Stimulated activated naive CD4-positive, alpha-beta T cell treated with Interleukin-2 at 50 U/mL for 16 hours (primary cell): ENCODE measurements around the gene TMC8.
"Not testable (repeated sequence)": the region's sequence is repeated elsewhere in the genome, so short reads cannot be mapped to it uniquely, and the experiment has no call there.

Experiments
- DNase-seq: peaks from one replicate; lab custom pipeline; 2025; lab: John Stamatoyannopoulos, UW

Gene TMC8

GRCh38 chr17:78135858-78136500 lies 5.4 kb downstream of the TMC8 start:
- DNase-seq, result no peak

GRCh38 chr17:78137392-78138203 lies 7.0 kb downstream of the TMC8 start:
- peak; percentile 45 for DNase-seq

- DNase-seq, result no peak
Observed at GRCh38 chr17:78138204-78139060, 7.9 kb downstream of the TMC8 start.

DNA sequence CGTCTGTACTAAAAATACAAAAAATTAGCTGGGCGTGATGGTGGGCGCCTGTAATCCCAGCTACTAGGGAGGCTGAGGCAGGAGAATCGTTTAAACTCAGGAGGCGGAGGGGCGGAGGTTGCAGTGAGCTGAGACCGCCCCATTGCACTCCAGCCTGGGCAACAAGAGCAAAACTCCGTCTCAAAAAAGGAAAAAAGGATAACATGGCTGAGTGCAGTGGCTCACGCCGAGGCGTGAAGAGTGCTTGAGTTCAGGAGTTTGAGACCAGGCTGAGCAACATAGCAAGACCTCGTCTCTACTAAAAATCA lies 9.2 kb downstream of the TMC8 start:
- DNase-seq, result not testable (repeated sequence)

DNA sequence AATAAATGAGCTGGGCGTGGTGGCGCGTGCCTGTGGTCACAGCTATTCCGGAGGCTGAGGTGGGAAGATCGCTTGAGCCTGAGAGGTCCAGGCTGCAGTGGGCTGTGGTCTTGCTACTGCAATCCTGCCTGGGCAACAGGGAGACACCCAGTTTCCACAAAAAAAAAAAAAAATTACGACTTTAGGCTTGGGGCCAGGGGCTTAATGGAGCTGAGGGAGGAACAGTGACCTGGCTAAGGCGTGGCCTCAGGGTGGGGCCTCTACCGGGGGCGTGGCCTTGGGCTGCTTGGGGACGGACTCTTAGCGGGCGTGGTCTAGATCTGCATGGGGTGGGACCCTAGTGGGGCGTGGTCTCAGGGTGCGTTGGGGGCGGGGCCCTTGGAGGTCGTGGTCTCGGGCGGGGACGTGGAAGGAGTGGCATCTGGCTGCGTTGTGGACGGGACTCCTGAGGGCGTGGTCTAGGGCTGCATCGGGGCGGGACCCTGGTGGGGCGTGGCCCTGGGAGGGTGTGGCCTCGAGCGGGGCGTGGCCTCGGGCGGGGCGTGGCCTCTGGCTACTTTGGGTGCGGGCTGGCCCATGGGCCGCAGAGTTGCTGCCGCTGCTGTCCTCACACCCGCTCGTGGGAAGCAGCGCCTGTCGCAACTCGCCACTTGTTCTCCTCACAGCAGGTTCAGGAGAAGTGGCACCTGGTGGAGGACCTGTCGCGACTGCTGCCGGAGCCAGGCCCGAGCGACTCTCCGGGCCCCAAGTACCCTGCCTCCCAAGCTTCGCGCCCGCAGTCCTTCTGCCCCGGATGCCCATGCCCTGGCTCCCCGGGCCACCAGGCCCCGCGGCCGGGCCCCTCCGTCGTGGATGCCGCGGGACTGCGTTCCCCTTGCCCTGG lies 9.8 kb downstream of the TMC8 start:
- DNase-seq, result peak; percentile 88

DNA sequence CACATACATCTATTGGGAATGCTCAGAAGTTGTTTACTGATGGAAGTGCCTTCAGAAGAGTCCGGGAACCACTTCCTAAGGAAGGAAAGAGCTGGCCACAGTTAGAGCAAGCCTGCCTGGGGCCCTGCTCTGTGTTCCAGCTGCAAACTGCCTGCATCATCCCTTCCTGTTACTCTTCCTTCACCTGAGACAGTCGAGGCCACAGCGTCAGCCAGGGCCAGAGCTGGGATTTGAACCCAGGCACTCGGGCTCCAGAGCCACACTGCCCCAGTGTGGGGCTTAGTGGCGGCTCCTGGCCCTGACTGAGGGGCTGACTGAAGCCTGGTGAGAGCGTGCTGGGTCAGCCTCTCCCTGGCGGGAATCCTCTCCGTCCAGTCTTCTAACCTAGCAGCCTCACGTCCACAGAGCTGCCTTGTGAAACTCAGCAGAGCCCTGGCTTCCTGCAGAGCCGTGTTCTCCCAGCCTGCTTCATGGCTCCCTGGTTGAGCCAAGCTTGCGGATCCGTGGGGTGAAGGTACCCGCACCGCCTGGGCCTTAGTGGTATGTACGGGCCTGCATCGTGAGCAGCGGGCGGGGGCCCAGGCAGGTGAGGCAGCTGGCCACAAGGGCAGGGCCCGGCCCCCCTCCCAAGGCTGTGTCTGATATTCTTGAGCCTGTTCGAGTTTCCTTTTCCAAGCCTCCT lies 11.0 kb downstream of the TMC8 start:
- DNase-seq, result no peak

GRCh38 chr17:78142119-78142861 lies 11.7 kb downstream of the TMC8 start:
- no peak for DNase-seq

DNA sequence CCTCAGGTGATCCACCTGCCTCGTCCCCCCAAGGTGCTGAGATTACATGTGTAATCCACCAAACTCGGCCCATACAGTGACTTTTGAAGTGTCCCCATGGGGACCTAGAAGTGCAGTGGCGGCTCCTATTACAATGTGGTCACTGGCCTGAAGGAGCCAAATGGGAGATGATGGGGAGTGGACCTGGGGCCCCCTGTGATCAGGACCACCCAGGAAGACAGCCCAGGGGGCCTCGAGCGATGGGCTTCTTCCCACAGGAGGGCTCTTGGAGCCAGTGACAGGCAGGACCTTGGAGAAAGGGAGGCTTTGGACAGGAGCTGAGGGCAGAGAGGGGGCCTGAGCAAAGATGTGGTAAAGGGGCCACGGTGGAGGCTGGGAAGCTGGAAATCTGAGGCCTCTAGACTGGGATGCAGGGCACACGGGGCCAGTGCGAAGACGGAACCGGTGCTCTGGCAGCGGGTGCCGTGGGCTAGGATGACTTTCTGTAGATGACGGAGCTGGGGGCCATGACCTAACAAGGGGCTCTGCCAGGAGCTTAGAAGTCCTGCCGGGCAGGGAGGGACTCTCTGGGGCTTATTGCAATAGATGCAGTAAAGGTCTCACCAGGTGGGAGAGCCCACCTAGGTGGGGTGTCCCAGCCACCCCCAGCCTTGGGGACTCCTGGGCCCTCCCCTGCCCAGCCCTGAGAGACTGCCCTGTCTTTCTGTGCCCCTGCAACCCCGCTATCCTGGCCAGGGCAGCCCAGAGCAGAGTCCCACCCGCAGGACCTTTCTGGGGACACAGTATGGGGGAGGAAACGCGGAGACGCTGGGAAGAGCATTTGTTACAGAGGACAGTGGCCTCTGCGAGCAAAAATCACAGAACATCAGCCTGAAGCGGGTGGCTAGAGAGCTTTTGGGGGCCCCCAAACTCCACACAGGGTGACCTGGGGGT lies 12.9 kb downstream of the TMC8 start:
- DNase-seq, result no peak

DNA sequence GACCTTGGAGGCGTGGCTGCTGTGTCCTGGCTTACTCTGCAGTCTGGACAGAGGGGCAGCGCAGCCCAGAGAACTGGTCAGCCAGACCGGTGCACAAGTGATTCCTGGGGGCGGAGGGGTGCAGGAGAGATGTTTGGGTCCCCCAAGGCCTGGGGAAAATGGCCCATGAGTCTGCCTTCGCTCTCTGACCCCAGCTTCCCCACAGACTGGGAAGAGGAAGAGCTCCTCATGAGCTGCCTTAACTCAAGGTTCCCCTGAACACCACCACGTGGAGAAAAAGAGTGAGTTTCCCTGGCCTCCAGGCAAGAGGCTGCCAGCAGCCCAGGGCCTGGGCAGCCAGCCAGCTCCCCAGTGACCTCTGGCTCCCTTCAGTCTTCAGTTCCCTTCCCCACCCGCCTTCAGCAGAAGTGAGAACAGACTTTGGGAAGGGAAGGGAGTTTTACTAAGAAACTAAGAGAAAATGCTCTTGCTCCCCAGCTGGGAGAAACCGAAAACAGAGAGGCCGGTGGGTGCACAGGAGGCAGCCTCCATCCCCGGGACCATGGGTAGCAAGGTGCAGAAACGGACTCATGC lies 13.7 kb downstream of the TMC8 start:
- DNase-seq, result no peak

- DNase-seq, result no peak
Observed at GRCh38 chr17:78144736-78145641, 14.4 kb downstream of the TMC8 start.

DNA sequence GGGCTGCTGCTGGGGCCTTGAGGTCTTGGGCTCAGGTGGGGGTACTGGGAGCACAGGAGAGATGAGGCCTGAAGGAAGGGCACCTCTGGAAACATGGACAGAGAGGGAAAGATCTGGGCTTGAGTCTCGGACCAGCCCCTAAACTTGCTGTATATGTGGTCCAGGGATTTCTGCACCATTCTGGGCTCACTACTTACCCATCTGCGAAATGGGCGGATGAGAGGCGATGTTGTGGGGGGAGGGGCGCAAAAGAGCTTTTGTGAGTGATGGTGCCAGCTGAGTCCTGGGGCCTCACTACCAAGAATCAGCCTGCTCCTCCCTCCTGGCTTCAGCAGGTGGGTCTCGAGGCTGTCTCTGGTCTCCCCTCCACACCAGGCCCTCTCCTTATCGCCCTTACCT lies 15.9 kb downstream of the TMC8 start:
- no peak for DNase-seq

DNA sequence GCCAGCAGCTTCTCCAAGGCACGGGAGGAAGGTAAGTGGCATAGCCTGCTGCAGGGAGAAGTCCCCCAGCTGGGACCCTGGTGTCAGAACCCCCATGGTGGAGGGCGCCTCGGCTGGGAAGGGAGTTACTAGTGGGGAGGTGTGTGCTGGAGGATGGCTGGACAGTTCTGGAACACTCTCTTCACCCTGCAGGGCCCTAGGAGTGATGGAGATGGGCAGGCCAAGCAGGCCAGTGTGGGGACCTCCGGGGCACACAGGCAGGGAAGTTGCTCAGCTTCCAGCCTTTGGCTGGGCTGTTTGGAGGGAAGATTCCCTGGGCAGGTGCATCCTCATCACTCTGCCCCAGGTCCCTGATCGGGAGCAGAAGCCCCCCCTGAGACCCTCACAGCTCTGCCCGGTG lies 16.3 kb downstream of the TMC8 start:
- no peak for DNase-seq

GRCh38 chr17:78147315-78147998 lies 16.9 kb downstream of the TMC8 start:
- no peak for DNase-seq

GRCh38 chr17:78148286-78149016 lies 17.9 kb downstream of the TMC8 start:
- DNase-seq, result no peak

DNA sequence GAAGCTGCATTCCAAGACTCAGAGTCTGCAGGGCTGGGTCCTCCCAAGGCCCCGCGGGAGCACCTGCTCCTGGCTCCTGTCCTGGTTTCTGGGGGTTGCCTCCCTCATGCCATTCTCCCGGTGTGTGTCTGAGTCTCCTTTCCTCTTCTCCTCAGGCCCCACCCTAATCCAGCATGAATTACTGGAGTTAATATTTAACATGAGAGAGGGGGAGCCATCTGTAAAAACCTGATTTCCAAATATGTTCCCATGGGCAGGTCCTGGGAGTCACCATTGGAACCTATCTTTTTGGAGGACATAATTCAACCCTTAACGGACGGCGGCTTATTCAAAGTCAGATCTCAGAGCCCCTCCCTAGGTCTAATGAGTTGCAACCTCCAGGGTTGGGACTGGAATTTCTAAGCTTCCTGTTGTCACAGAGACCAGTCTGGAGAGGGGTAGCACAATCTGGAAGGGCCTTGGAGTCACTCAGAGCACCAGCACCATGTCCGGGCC lies 21.0 kb downstream of the TMC8 start:
- no peak for DNase-seq
